K562 (cell line): ENCODE data around the gene PDE4A. TPM values are rescaled to one million over a fixed set of nuclear protein-coding genes. Genes with fewer than 3 reads are reported as not detected.

Source experiments
- CHD1 ChIP-seq: fragments of 200-600 bp; sonication (generic); IDR thresholded peaks from one replicate; pipeline ENCODE4 v1.6.1; 2012; ENCODE audit warnings: mild to moderate bottlenecking, moderate library complexity, low read length, inconsistent platforms
- EGR1 ChIP-seq: fragments of 450-650 bp; conservative IDR thresholded peaks from 2 replicates; pipeline ENCODE4 v1.6.1; 2017; ENCODE audit warnings: mild to moderate bottlenecking
- MYC ChIP-seq, 2 experiments: fragments of 250-450 bp in 1 of 2; sonication (Bioruptor Pico) in 1 of 2; IDR thresholded peaks; 2 replicates each; pipeline versions ENCODE4 v1.5.1 to v1.6.1; 2012 to 2021; ENCODE audit warnings: low read depth in 2 of 2, borderline replicate concordance in 1 of 2, improper control_type of control experiment in 1 of 2, low read length in 1 of 2, mild to moderate bottlenecking in 1 of 2, moderate library complexity in 1 of 2
- SIN3A ChIP-seq, 2 experiments: fragments of 150-350 bp in 1 of 2; IDR thresholded peaks; 2 replicates each; pipeline ENCODE4 v1.6.1; 2011 to 2016; ENCODE audit warnings: borderline replicate concordance in 2 of 2, low read depth in 2 of 2, low read length in 2 of 2, mild to moderate bottlenecking in 2 of 2, moderate library complexity in 2 of 2; ENCODE audit not compliant: control insufficient read depth in 1 of 2
- SMAD1 ChIP-seq: fragments of 150-350 bp; IDR thresholded peaks from 2 replicates; pipeline ENCODE4 v1.6.1; 2014; ENCODE audit warnings: low read length, low read depth; ENCODE audit not compliant: partially characterized antibody
- polyA plus RNA-seq, 8 experiments: library from polyadenylated mRNA; depleted of rRNA in 4 of 8; stranded (reverse) in 5 of 8; unstranded in 3 of 8; fragments of >200 nt; fragmentation: Nextera tagmentation in 2 of 8; fragmentation: Illumina TruSeq in 1 of 8; extraction: Ambion mirVana in 2 of 8; extraction: Trizol in 1 of 8; gene quantifications; 2 replicates each; pipeline versions ENCODE4 v1.2.1 to v1.2.3, GENCODE V29; 2011 to 2014; ENCODE audit warnings: inconsistent platforms in 1 of 8, missing spikeins in 1 of 8
- total RNA-seq, 7 experiments: library from RNA; depleted of rRNA in 6 of 7; stranded (reverse); fragments of >200 nt in 6 of 7; fragmentation: Illumina TruSeq in 2 of 7; extraction: Trizol in 2 of 7; gene quantifications; 2 replicates each; pipeline versions ENCODE4 v1.2.1 to v1.2.3, GENCODE V29; 2011 to 2021; ENCODE audit warnings: low replicate concordance in 1 of 7
- TF ChIP-seq, protein P1 (sequence below), 2 experiments: fragments of 450-650 bp; conservative IDR thresholded peaks; 2 replicates each; pipeline ENCODE4 v1.6.1; 2017; ENCODE audit warnings: mild to moderate bottlenecking in 2 of 2, moderate library complexity in 2 of 2
- TF ChIP-seq, protein P2 (sequence below): sonication (generic); formaldehyde crosslinking; IDR thresholded peaks from 2 replicates; pipeline ENCODE4 v1.9.0; 2022; ENCODE audit warnings: mild to moderate bottlenecking, missing genetic modification reagents

PDE4A gene
- total and polyA plus RNA-seq, 9 of the 15 experiments (the other 6 are each of a cell fraction or from before 2014, with no cell fraction given), result 0.66 to 26.9 (median 4.6) TPM

DNA sequence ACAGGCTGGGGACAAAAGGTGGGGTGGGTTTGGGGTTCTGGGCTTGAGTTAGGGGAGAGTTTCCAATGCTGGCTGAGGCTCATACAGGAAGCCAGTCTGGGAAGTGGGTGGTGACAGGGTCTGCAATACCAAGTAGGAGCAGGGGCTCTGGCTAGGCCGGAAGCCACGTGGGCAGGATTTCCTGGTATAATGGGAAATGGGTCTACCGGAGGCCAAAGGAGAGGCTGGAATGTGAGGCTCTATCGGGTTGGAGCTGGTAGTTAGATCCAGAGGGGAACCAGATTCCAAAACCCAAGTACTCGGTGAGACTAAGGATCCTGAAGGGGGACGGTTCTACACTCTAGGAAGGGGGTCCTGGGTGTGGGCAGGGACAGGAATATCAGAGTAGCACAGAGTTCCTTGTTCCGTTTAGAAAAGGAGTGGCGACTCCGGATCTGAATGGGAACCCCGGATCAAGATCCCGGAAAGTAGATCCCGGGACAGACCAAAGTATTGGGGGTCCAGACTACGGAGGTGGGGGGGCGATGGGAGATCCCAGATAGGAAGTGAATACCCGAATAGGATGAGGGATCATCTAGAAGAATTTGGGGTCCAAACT is 17.8 kb upstream of the PDE4A start (continued):
- TF ChIP-seq, protein P1, sequence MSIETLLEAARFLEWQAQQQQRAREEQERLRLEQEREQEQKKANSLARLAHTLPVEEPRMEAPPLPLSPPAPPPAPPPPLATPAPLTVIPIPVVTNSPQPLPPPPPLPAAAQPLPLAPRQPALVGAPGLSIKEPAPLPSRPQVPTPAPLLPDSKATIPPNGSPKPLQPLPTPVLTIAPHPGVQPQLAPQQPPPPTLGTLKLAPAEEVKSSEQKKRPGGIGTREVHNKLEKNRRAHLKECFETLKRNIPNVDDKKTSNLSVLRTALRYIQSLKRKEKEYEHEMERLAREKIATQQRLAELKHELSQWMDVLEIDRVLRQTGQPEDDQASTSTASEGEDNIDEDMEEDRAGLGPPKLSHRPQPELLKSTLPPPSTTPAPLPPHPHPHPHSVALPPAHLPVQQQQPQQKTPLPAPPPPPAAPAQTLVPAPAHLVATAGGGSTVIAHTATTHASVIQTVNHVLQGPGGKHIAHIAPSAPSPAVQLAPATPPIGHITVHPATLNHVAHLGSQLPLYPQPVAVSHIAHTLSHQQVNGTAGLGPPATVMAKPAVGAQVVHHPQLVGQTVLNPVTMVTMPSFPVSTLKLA (conservative IDR thresholded peaks at IDR 0.05), result peak; percentile 44 to 78; a peak in 3 of 4 replicates
- TF ChIP-seq SMAD1, result no peak
- no peak for TF ChIP-seq CHD1
- peak; percentile 25 to 75; a peak in 1 of 4 replicates for TF ChIP-seq SIN3A (IDR thresholded peaks at IDR 0.05; ENCODE audit: borderline replicate concordance in 2 of 2, control insufficient read depth in 1 of 2, low read depth in 2 of 2, low read length in 2 of 2)
- TF ChIP-seq EGR1, result no peak
- TF ChIP-seq, protein P2, sequence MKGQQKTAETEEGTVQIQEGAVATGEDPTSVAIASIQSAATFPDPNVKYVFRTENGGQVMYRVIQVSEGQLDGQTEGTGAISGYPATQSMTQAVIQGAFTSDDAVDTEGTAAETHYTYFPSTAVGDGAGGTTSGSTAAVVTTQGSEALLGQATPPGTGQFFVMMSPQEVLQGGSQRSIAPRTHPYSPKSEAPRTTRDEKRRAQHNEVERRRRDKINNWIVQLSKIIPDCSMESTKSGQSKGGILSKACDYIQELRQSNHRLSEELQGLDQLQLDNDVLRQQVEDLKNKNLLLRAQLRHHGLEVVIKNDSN (CRISPR knock-in tag), result peak; percentile 46; the same call in 1 of the 2 replicates
- peak; percentile 75 for TF ChIP-seq MYC (IDR thresholded peaks at IDR 0.05; ENCODE audit: low read depth, low read length)
- no peak for TF ChIP-seq MYC (CRISPR knock-in tag; IDR thresholded peaks at IDR 0.05; ENCODE audit: borderline replicate concordance, low read depth)
